ENCODE results near the gene TSKU. TPM values are rescaled to one million over a fixed set of nuclear protein-coding genes. Genes with fewer than 3 reads are reported as not detected.

TSKU gene
- total and polyA plus RNA-seq, 2 experiments from 2014 or later, result 11.7 to 31.1 TPM

DNA sequence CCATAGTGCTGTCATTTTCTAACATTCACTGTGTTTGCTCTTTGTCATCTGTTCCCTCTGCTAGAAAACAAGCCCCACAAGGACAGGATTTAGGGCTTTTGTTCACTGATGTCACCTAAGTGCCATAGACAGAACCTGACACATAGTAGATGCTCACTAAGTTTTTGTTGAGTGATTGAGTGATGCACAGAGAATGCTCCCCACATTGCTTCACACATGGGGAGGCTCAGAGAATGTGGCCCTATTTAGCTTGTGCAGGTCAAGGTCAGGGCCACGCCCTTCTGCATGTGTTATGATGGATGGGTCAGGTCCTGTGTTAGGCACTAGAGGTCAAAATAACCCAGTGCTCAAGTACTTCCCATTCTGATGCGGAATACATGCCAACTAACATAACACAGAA lies 33.1 kb upstream of the TSKU start (continued):
- TF ChIP-seq JUNB (IDR thresholded peaks at IDR 0.05; ENCODE audit: unreplicated experiment), result no peak

GRCh38 chr11:76750746-76751145 lies 32.4 kb upstream of the TSKU start:
- Histone ChIP-seq H3K4me3 (no peak overlapping the region), H3K27me3 (ENCODE audit: insufficient read depth) (no peaks in the 10 kb centered on the region), H3K4me2 (no peak overlapping the region), H3K36me3 (ENCODE audit: insufficient read depth) (no peaks in the 10 kb centered on the region), H3K27ac (ENCODE audit: low read depth) (no peak overlapping the region), H2AFZ (no peak overlapping the region), H3K4me1 (ENCODE audit: insufficient read depth) (peaks cover 11% of the 10 kb centered on the region), H3K9me2 (ENCODE audit: insufficient read depth) (no peaks in the 10 kb centered on the region), H4K20me1 (replicated peaks; ENCODE audit: insufficient read depth) (no peaks in the 10 kb centered on the region), H3K79me2 (replicated peaks; ENCODE audit: insufficient read depth) (no peaks in the 10 kb centered on the region), H3F3A (replicated peaks; ENCODE audit: low read depth) (no peaks in the 10 kb centered on the region)
- ATAC-seq, result no peak
- no peak for TF ChIP-seq CREB1 (CRISPR knock-in tag; IDR thresholded peaks at IDR 0.05; ENCODE audit: low read depth)
- no peak for TF ChIP-seq ZNF462 (CRISPR knock-in tag; IDR thresholded peaks at IDR 0.05)
- TF ChIP-seq, protein P1, sequence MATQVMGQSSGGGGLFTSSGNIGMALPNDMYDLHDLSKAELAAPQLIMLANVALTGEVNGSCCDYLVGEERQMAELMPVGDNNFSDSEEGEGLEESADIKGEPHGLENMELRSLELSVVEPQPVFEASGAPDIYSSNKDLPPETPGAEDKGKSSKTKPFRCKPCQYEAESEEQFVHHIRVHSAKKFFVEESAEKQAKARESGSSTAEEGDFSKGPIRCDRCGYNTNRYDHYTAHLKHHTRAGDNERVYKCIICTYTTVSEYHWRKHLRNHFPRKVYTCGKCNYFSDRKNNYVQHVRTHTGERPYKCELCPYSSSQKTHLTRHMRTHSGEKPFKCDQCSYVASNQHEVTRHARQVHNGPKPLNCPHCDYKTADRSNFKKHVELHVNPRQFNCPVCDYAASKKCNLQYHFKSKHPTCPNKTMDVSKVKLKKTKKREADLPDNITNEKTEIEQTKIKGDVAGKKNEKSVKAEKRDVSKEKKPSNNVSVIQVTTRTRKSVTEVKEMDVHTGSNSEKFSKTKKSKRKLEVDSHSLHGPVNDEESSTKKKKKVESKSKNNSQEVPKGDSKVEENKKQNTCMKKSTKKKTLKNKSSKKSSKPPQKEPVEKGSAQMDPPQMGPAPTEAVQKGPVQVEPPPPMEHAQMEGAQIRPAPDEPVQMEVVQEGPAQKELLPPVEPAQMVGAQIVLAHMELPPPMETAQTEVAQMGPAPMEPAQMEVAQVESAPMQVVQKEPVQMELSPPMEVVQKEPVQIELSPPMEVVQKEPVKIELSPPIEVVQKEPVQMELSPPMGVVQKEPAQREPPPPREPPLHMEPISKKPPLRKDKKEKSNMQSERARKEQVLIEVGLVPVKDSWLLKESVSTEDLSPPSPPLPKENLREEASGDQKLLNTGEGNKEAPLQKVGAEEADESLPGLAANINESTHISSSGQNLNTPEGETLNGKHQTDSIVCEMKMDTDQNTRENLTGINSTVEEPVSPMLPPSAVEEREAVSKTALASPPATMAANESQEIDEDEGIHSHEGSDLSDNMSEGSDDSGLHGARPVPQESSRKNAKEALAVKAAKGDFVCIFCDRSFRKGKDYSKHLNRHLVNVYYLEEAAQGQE (IDR thresholded peaks at IDR 0.05; ENCODE audit: unreplicated experiment), result no peak
- TF ChIP-seq STAT1 (IDR thresholded peaks at IDR 0.05; ENCODE audit: unreplicated experiment), result no peak
- no peak for TF ChIP-seq EZH2 (IDR thresholded peaks at IDR 0.05; ENCODE audit: low read depth, unreplicated experiment)
- Mint-ChIP-seq H3K9me3 (no peaks in the 10 kb centered on the region), H3K4me3 (no peak overlapping the region), H3K27ac (no peak overlapping the region), H3K27me3 (ENCODE audit: insufficient read depth, low read depth, poor library complexity) (peaks cover 20% of the 10 kb centered on the region), H3K36me3 (ENCODE audit: low read depth) (no peaks in the 10 kb centered on the region), H3K4me1 (peaks cover 37% of the 10 kb centered on the region)
- DNase-seq (ENCODE audit: low spot score), result no peak

All from GM23338 (cell line).